K562 (cell line): ENCODE results near the gene CTXND1. TPM values are rescaled to one million over a fixed set of nuclear protein-coding genes. Genes with fewer than 3 reads are reported as not detected.

Experiments
- ATAC-seq: fragments of 200-7000 bp; cut with Tn5 transposase; 3 replicates; pipeline ENCODE4 v1.9.1; 2020; ENCODE audit warnings: moderate library complexity
- BruUV-seq: library from RNA; stranded (reverse); fragments of 400-500 nt; replicated peaks from 2 replicates; lab custom pipeline; 2021; lab: Mats Ljungman, UMichigan
- CTCF ChIA-PET: fragments of 300-600 bp; formaldehyde crosslinking; extraction: SDS; loops from one replicate; lab custom pipeline; 2021; ENCODE audit warnings: low intra/inter-chr PET ratio; lab: Yijun Ruan, JAX
- POLR2A ChIA-PET: fragments of 300-600, 350-650 bp; sonication (Branson Sonifier 250); formaldehyde crosslinking; extraction: SDS; loops from one replicate; lab custom pipeline; 2021; ENCODE audit warnings: antibody characterized with exemption, inconsistent platforms; lab: Yijun Ruan, JAX
- DNase-seq, 4 experiments: peaks; one replicate each; pipeline versions ENCODE4 v3.0.0 to v3.0.0-alpha.2; 2011 to 2018; ENCODE audit warnings: low spot score in 3 of 4, mixed read lengths in 3 of 4; ENCODE audit errors: extremely low read depth in 1 of 4
- FAIRE-seq: peaks from 2 replicates; lab custom pipeline; 2011; peaks lifted over from hg19 to GRCh38; lab: Jason Lieb, UNC
- H2AFZ ChIP-seq: 2 replicates; pipeline ENCODE4 v1.6.0; 2011; ENCODE audit warnings: low read depth, low read length, control low read depth, inconsistent platforms
- H3K27ac ChIP-seq: fragments of 200-600 bp; 3 replicates; pipeline ENCODE4 v1.8.0; 2011; ENCODE audit warnings: low read depth, mild to moderate bottlenecking, control low read depth, inconsistent platforms, low read length, moderate library complexity, mixed read lengths; ENCODE audit errors: extremely low read depth
- H3K27me3 ChIP-seq, 2 experiments: fragments of 300-600 bp in 1 of 2; 2 replicates in 1 of 2; 3 replicates in 1 of 2; pipeline versions ENCODE4 v1.6.0 to v1.8.0; 2011; ENCODE audit warnings: inconsistent platforms in 2 of 2, low read length in 2 of 2, mild to moderate bottlenecking in 1 of 2, mixed read lengths in 1 of 2, moderate library complexity in 1 of 2; ENCODE audit not compliant: control insufficient read depth in 2 of 2, insufficient read depth in 2 of 2
- H3K36me3 ChIP-seq: fragments of 300-600 bp; 3 replicates; pipeline ENCODE4 v1.8.0; 2011; ENCODE audit warnings: mild to moderate bottlenecking, low read length, inconsistent platforms; ENCODE audit not compliant: control insufficient read depth, insufficient read depth
- H3K4me1 ChIP-seq, 2 experiments: fragments of 200-600 bp in 1 of 2; replicated peaks in 1 of 2; 2 replicates in 1 of 2; 3 replicates in 1 of 2; pipeline versions ENCODE4 v1.5.1 to v1.8.0; 2011; ENCODE audit warnings: inconsistent platforms in 2 of 2, low read length in 2 of 2, mild to moderate bottlenecking in 1 of 2, mixed read lengths in 1 of 2, moderate library complexity in 1 of 2; ENCODE audit not compliant: control insufficient read depth in 2 of 2, insufficient read depth in 2 of 2
- H3K4me2 ChIP-seq: 2 replicates; pipeline ENCODE4 v1.6.1; 2011; ENCODE audit warnings: low read length, control low read depth, inconsistent platforms, mixed read lengths; ENCODE audit not compliant: insufficient read depth
- H3K4me3 ChIP-seq: fragments of 200-600 bp; sonication (generic), shearing (Covaris generic); 2 replicates; pipeline ENCODE4 v1.5.1; 2016; ENCODE audit warnings: control low read depth, inconsistent platforms
- H3K79me2 ChIP-seq: fragments of 200-600 bp; 3 replicates; pipeline ENCODE4 v1.8.0; 2011; ENCODE audit warnings: low read length, inconsistent platforms; ENCODE audit not compliant: control insufficient read depth, insufficient read depth
- H3K9ac ChIP-seq, 2 experiments: 2 replicates each; pipeline versions ENCODE4 v1.6.0 to v1.6.1; 2011; ENCODE audit warnings: low read depth in 2 of 2, low read length in 2 of 2, control low read depth in 1 of 2, inconsistent platforms in 1 of 2, mild to moderate bottlenecking in 1 of 2, mixed read lengths in 1 of 2; ENCODE audit not compliant: insufficient read depth in 1 of 2
- H3K9me1 ChIP-seq: one replicate; pipeline ENCODE4 v1.6.0; 2011; ENCODE audit warnings: inconsistent platforms, mild to moderate bottlenecking, low read length, moderate library complexity; ENCODE audit not compliant: control insufficient read depth, insufficient read depth
- H3K9me3 ChIP-seq: replicated peaks from 2 replicates; pipeline ENCODE4 v1.5.1; 2011; ENCODE audit warnings: low read depth, low read length, inconsistent platforms; ENCODE audit not compliant: control insufficient read depth, insufficient read depth
- H4K20me1 ChIP-seq: replicated peaks from 2 replicates; pipeline ENCODE4 v1.6.1; 2011; ENCODE audit warnings: low read length, inconsistent platforms, mixed read lengths; ENCODE audit not compliant: control insufficient read depth, insufficient read depth
- CAMTA2 ChIP-seq: fragments of 250-450 bp; sonication (Bioruptor Pico); conservative IDR thresholded peaks from 2 replicates; pipeline ENCODE4 v1.5.1; 2022
- JUND ChIP-seq, 2 experiments: IDR thresholded peaks; 2 replicates in 1 of 2; 3 replicates in 1 of 2; pipeline ENCODE4 v1.6.1; 2011; ENCODE audit warnings: borderline replicate concordance in 2 of 2, low read depth in 2 of 2, low read length in 2 of 2, improper control_type of control experiment in 1 of 2, missing biosample characterization in 1 of 2, missing genetic modification characterization in 1 of 2, missing genetic modification reagents in 1 of 2
- MAZ ChIP-seq, 2 experiments: fragments of 450-650 bp in 1 of 2; sonication (generic) in 1 of 2; formaldehyde crosslinking; IDR thresholded peaks in 1 of 2; conservative IDR thresholded peaks in 1 of 2; 2 replicates each; pipeline versions ENCODE4 v1.4.0 to v1.5.0; 2020; ENCODE audit warnings: mild to moderate bottlenecking in 1 of 2, missing genetic modification reagents in 1 of 2
- MYC ChIP-seq, 2 experiments: fragments of 250-450 bp in 1 of 2; sonication (Bioruptor Pico) in 1 of 2; IDR thresholded peaks; 2 replicates each; pipeline versions ENCODE4 v1.5.1 to v1.6.1; 2012 to 2021; ENCODE audit warnings: low read depth in 2 of 2, borderline replicate concordance in 1 of 2, improper control_type of control experiment in 1 of 2, low read length in 1 of 2, mild to moderate bottlenecking in 1 of 2, moderate library complexity in 1 of 2
- POLR3A ChIP-seq: IDR thresholded peaks from 2 replicates; pipeline ENCODE4 v1.6.1; 2011; ENCODE audit warnings: borderline replicate concordance, mild to moderate bottlenecking, moderate library complexity; ENCODE audit not compliant: insufficient read length, insufficient read depth; ENCODE audit errors: extremely low read depth
- RAD21 ChIP-seq, 2 experiments: fragments of 250-450 bp in 1 of 2; fragments of 450-650 bp in 1 of 2; sonication (Bioruptor Pico) in 1 of 2; formaldehyde crosslinking in 1 of 2; IDR thresholded peaks in 1 of 2; conservative IDR thresholded peaks in 1 of 2; 2 replicates each; pipeline versions ENCODE4 v1.4.0 to v1.8.0; 2020 to 2022; ENCODE audit warnings: mild to moderate bottlenecking in 2 of 2, moderate library complexity in 1 of 2
- RBM22 ChIP-seq: fragments of 200-400 bp; formaldehyde crosslinking; IDR thresholded peaks from 2 replicates; pipeline ENCODE4 v1.6.1; 2018; ENCODE audit warnings: low read length, low read depth; ENCODE audit not compliant: poor library complexity, severe bottlenecking
- SMC3 ChIP-seq: conservative IDR thresholded peaks from 2 replicates; pipeline ENCODE4 v1.6.1; 2011; ENCODE audit warnings: low read depth, low read length, improper control_type of control experiment; ENCODE audit not compliant: insufficient read depth
- SNIP1 ChIP-seq: fragments of 450-650 bp; IDR thresholded peaks from 2 replicates; pipeline ENCODE4 v1.7.1; 2017; ENCODE audit warnings: low read depth, mild to moderate bottlenecking
- XRCC5 ChIP-seq: fragments of 200-400 bp; formaldehyde crosslinking; IDR thresholded peaks from 2 replicates; pipeline ENCODE4 v1.6.1; 2017; ENCODE audit warnings: low read depth, mild to moderate bottlenecking, low read length
- WGBS: fragments of 100-300 bp; shearing (Covaris generic); methylation state at CpG from one replicate; pipeline ENCODE4 v1.1.6; 2016; ENCODE audit warnings: low coverage, mixed read lengths; ENCODE audit not compliant: insufficient coverage; ENCODE audit errors: missing lambda C conversion rate; 5-methylcytosine and 5-hydroxymethylcytosine counted together
- in situ Hi-C: fragments of 300-500 bp; cut with MboI; formaldehyde crosslinking; loops from 4 replicates; pipeline ENCODE4 v1.15.0; 2018; ENCODE audit warnings: inconsistent platforms, mixed read lengths
- intact Hi-C: fragments of 100-400 bp; cut with micrococcal nuclease; formaldehyde crosslinking; loops from 2 replicates; pipeline ENCODE4 v1.14.2; 2022
- polyA plus RNA-seq, 8 experiments: library from polyadenylated mRNA; depleted of rRNA in 4 of 8; stranded (reverse) in 5 of 8; unstranded in 3 of 8; fragments of >200 nt; fragmentation: Nextera tagmentation in 2 of 8; fragmentation: Illumina TruSeq in 1 of 8; extraction: Ambion mirVana in 2 of 8; extraction: Trizol in 1 of 8; gene quantifications; 2 replicates each; pipeline versions ENCODE4 v1.2.1 to v1.2.3, GENCODE V29; 2011 to 2014; ENCODE audit warnings: inconsistent platforms in 1 of 8, missing spikeins in 1 of 8
- total RNA-seq, 7 experiments: library from RNA; depleted of rRNA in 6 of 7; stranded (reverse); fragments of >200 nt in 6 of 7; fragmentation: Illumina TruSeq in 2 of 7; extraction: Trizol in 2 of 7; gene quantifications; 2 replicates each; pipeline versions ENCODE4 v1.2.1 to v1.2.3, GENCODE V29; 2011 to 2021; ENCODE audit warnings: low replicate concordance in 1 of 7
- TF ChIP-seq, protein P1 (sequence below): fragments of 250-450 bp; sonication (Bioruptor Pico); IDR thresholded peaks from 2 replicates; pipeline ENCODE4 v1.5.0; 2020; ENCODE audit warnings: mild to moderate bottlenecking, borderline replicate concordance
- TF ChIP-seq, protein P2 (sequence below): fragments of 450-650 bp; conservative IDR thresholded peaks from 2 replicates; pipeline ENCODE4 v1.6.1; 2016; ENCODE audit warnings: missing genetic modification characterization, low read depth, mild to moderate bottlenecking, missing compliant biosample characterization, moderate library complexity
- TF ChIP-seq, protein P3 (sequence below): fragments of 450-650 bp; formaldehyde crosslinking; IDR thresholded peaks from 2 replicates; pipeline ENCODE4 v1.4.0; 2022; ENCODE audit warnings: mild to moderate bottlenecking, moderate library complexity

The CTXND1 gene
- total and polyA plus RNA-seq, 9 of the 15 experiments (the other 6 are each of a cell fraction or from before 2014, with no cell fraction given): 0.04 TPM; not detected in 7

DNA sequence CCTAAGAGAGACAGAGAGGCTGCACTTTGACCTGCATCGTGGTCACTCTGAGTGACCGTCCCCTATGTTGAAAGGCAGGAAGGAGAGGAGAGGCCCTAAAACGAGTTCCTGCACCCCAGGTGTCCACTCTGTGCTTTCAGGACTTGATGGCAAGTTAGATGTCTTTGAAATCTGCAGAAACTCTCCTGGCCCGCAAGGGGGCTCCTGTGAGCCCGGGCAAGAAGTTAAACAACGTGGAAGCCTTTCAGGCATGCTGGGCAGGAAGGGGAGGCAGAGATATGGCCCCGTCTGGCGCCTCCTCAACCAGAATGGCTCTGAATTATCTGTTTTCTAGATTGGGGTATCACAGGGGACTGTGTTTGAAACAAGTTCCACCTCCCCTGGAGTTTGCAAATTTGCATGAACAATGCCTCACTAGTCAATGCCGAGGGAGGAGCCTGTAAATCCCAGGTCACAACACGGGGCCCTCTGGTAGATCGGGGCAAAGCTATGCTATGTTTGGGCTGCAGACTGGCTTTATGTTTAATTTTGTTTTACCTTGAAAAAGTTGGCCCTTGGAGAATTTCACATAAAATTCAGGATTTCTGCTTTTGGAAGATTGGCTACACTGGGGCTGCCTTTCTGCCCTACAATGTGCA, 9.8 kb downstream of the CTXND1 start:
- CTCF ChIA-PET: interaction anchor here (0.6 to 0.9 kb wide), 2 partner anchors 125 to 400 kb away, joined by 3 to 5 read pairs; no protein-coding TSS in a partner anchor
- H3K79me2 ChIP-seq: no peaks in the 10 kb centered on the region
- intact Hi-C loops (loop anchor here (1.0 to 2.0 kb wide), 2 partner anchors 67 to 125 kb away; no protein-coding TSS in a partner anchor), in situ Hi-C loops (no loop called here)
- H3K27me3 ChIP-seq: peaks cover 18 to 49% of the 10 kb centered on the region in 2 experiments
- no peak overlapping the region for H3K4me2 ChIP-seq
- H4K20me1 ChIP-seq: no peaks in the 10 kb centered on the region
- 7% methylated on average over 11 of the region's 11 CpGs for WGBS
- no peaks in the 10 kb centered on the region for H3K36me3 ChIP-seq
- no peaks in the 10 kb centered on the region for H3K9me3 ChIP-seq
- H2AFZ ChIP-seq: peak overlapping the region; percentile 79
- POLR2A ChIA-PET: interaction anchor here (0.6 to 0.8 kb wide), 3 partner anchors 8 to 575 kb away, joined by 3 read pairs; no protein-coding TSS in a partner anchor
- BruUV-seq: no TSS peak
- H3K27ac ChIP-seq: no peak overlapping the region
- no peaks in the 10 kb centered on the region for H3K9me1 ChIP-seq
- no peak overlapping the region for H3K4me3 ChIP-seq
- FAIRE-seq (peak; percentile 73), DNase-seq (peak; percentile 54 to 68 (median 62)), ATAC-seq (peak; percentile 93)
- no peak overlapping the region for H3K9ac ChIP-seq
- no peaks in the 10 kb centered on the region; a peak in 1 of 5 replicates for H3K4me1 ChIP-seq
- TF ChIP-seq JUND (IDR thresholded peaks at IDR 0.05; ENCODE audit: borderline replicate concordance, low read depth, low read length) (0 out of 2 replicates have a peak, but pooled peaks have one; percentile 25), JUND (tag; IDR thresholded peaks at IDR 0.05; ENCODE audit: borderline replicate concordance, low read depth, low read length) (no peak), XRCC5 (0 out of 2 replicates have a peak, but pooled peaks have one; percentile 56), MAZ (CRISPR knock-in tag; conservative IDR thresholded peaks at IDR 0.05 in 1 of 2, IDR thresholded peaks at IDR 0.05 in 1 of 2) (peak in 1 of 2 experiments; percentile 15; a peak in 1 of 4 replicates), RAD21 (CRISPR knock-in tag; conservative IDR thresholded peaks at IDR 0.05 in 1 of 2, IDR thresholded peaks at IDR 0.05 in 1 of 2) (peak; percentile 36 to 68; a peak in 3 of 4 replicates), CAMTA2 (CRISPR knock-in tag) (no peak), RBM22 (no peak), POLR3A (no peak), SMC3 (peak; percentile 69), SNIP1 (no peak), MYC (IDR thresholded peaks at IDR 0.05; ENCODE audit: low read depth, low read length) (peak; percentile 54), MYC (CRISPR knock-in tag; IDR thresholded peaks at IDR 0.05; ENCODE audit: borderline replicate concordance, low read depth) (no peak)
- TF ChIP-seq, protein P1, sequence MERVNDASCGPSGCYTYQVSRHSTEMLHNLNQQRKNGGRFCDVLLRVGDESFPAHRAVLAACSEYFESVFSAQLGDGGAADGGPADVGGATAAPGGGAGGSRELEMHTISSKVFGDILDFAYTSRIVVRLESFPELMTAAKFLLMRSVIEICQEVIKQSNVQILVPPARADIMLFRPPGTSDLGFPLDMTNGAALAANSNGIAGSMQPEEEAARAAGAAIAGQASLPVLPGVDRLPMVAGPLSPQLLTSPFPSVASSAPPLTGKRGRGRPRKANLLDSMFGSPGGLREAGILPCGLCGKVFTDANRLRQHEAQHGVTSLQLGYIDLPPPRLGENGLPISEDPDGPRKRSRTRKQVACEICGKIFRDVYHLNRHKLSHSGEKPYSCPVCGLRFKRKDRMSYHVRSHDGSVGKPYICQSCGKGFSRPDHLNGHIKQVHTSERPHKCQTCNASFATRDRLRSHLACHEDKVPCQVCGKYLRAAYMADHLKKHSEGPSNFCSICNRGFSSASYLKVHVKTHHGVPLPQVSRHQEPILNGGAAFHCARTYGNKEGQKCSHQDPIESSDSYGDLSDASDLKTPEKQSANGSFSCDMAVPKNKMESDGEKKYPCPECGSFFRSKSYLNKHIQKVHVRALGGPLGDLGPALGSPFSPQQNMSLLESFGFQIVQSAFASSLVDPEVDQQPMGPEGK: no peak
- TF ChIP-seq, protein P2, sequence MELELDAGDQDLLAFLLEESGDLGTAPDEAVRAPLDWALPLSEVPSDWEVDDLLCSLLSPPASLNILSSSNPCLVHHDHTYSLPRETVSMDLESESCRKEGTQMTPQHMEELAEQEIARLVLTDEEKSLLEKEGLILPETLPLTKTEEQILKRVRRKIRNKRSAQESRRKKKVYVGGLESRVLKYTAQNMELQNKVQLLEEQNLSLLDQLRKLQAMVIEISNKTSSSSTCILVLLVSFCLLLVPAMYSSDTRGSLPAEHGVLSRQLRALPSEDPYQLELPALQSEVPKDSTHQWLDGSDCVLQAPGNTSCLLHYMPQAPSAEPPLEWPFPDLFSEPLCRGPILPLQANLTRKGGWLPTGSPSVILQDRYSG (tag): no peak
- TF ChIP-seq, protein P3, sequence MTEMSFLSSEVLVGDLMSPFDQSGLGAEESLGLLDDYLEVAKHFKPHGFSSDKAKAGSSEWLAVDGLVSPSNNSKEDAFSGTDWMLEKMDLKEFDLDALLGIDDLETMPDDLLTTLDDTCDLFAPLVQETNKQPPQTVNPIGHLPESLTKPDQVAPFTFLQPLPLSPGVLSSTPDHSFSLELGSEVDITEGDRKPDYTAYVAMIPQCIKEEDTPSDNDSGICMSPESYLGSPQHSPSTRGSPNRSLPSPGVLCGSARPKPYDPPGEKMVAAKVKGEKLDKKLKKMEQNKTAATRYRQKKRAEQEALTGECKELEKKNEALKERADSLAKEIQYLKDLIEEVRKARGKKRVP (CRISPR knock-in tag): no peak
